Heart right ventricle (tissue), 16 donors: Measurements from ENCODE around the gene KLHL29. TPM values are rescaled to one million over a fixed set of nuclear protein-coding genes. Genes with fewer than 3 reads are reported as not detected.

ENCODE experiments used
- ATAC-seq, 8 donors: fragments of 200-7000 bp; cut with Tn5 transposase; one replicate each; pipeline ENCODE4 v1.9.1; 2020; ENCODE audit warnings: mild to moderate bottlenecking in 8 of 8, moderate library complexity in 8 of 8, moderate number of reproducible peaks in 1 of 8
- DNase-seq, 2 donors: peaks; one replicate each; pipeline ENCODE4 v3.0.0-alpha.2; 2020
- H3K27ac ChIP-seq, 10 donors: fragments of 200-600 bp; sonication (generic) in 2 of 10; one replicate each; pipeline versions ENCODE4 v1.5.0 to v1.8.0; 2020 to 2022; ENCODE audit warnings: mild to moderate bottlenecking in 3 of 10
- H3K27me3 ChIP-seq, 7 donors: fragments of 200-600 bp; one replicate each; pipeline ENCODE4 v1.8.0; 2021 to 2022; ENCODE audit warnings: mild to moderate bottlenecking in 2 of 7
- H3K36me3 ChIP-seq, 9 donors: fragments of 200-600 bp; sonication (generic) in 1 of 9; one replicate each; pipeline versions ENCODE4 v1.5.0 to v1.8.0; 2020 to 2022; ENCODE audit warnings: mild to moderate bottlenecking in 2 of 9
- H3K4me1 ChIP-seq, 9 donors: fragments of 200-600 bp; sonication (generic) in 1 of 9; one replicate each; pipeline versions ENCODE4 v1.5.0 to v1.8.0; 2020 to 2022; ENCODE audit warnings: mild to moderate bottlenecking in 4 of 9
- H3K4me3 ChIP-seq, 10 donors: fragments of 200-600 bp; sonication (generic) in 2 of 10; one replicate each; pipeline versions ENCODE4 v1.5.0 to v1.8.0; 2020 to 2022; ENCODE audit warnings: mild to moderate bottlenecking in 7 of 10, moderate library complexity in 2 of 10
- H3K9me3 ChIP-seq, 11 donors: fragments of 200-600 bp in 10 of 11; sonication (generic) in 2 of 11; one replicate each; pipeline versions ENCODE4 v1.5.0 to v1.8.0; 2013 to 2022; ENCODE audit warnings: mild to moderate bottlenecking in 2 of 11, control low read depth in 1 of 11, moderate library complexity in 1 of 11
- WGBS, 2 donors: extraction: QIAGEN DNeasy Blood & Tissue Kit; methylation state at CpG; one replicate each; pipeline ENCODE4 v1.1.7; 2013; ENCODE audit warnings: inconsistent platforms in 1 of 2; 5-methylcytosine and 5-hydroxymethylcytosine counted together
- intact Hi-C, 10 donors: fragments of 100-400 bp; cut with DNase I; formaldehyde crosslinking; loops; one replicate each; pipeline versions ENCODE4 v1.11.1 to v1.14.2; 2022
- polyA plus RNA-seq, 2 donors: library from polyadenylated mRNA; stranded (reverse); fragments of 200-250 nt; gene quantifications; one replicate each; pipeline ENCODE4 v1.2.3, GENCODE V29; 2013
- total RNA-seq, 10 donors: library from RNA; stranded (reverse); fragmentation: NEBNext Ultra II Directional in 3 of 10; extraction: Animal tissue kit (Norgen Biotek cat#: 25700) in 3 of 10; gene quantifications; one replicate each; pipeline versions ENCODE4 v1.2.1 to v1.2.4, GENCODE V29; 2021 to 2023
- TF ChIP-seq, protein P1 (sequence below), 9 donors: fragments of 200-600 bp; sonication (generic) in 2 of 9; IDR thresholded peaks; one replicate each; pipeline versions ENCODE4 v1.5.0 to v1.8.0; 2021 to 2022; ENCODE audit warnings: antibody characterized with exemption in 9 of 9, mild to moderate bottlenecking in 5 of 9, moderate library complexity in 1 of 9
- donor health status: Arrhythmogenic right ventricular cardiomyopathy.
- donor health status: ischemic (EF 13 %, LVEDD 7.1; RV severe dilation, severe dysfunction).
- donor health status: healthy with polysubstance abuse.
- donor health status: DM: no; HTN: yes; CAD: no.
- donor health status: DM: no; HTN: no; CAD: no.
- donor health status: ischemic (EF 25% LVEDD 6.9; RV normal size, moderate dysfunction).
- donor health status: ischemic (EF 25% LVEDD 5.7; RV mildly dilated, moderate dysfunction).
- donor health status: healthy.
- donor health status: DM: yes; HTN: yes; CAD: no.
- donor health status: Ischemic cardiomyopathy.
- donor health status: ischemic (EF 35%, LVEDD 5.7; RV mildly dilated, moderate dysfunction).
- donor health status: nonischemic (EF 11% LVEDD 7.7; RV severe dilation, severe dysfunction).
- donor health status: DM: yes; HTN: yes; CAD: no.
- donor health status: PGD.
- donor health status: ischemic (EF 29% LVEDD 5.4; RV normal size, mild dysfunction).
- donor health status: nonischemic (EF 23%, LVEDD 6.1; RV moderate dilation, normal function).

KLHL29 gene
- total and polyA plus RNA-seq, 12 donors = 0.71 to 1.5 (median 1.0) TPM

DNA sequence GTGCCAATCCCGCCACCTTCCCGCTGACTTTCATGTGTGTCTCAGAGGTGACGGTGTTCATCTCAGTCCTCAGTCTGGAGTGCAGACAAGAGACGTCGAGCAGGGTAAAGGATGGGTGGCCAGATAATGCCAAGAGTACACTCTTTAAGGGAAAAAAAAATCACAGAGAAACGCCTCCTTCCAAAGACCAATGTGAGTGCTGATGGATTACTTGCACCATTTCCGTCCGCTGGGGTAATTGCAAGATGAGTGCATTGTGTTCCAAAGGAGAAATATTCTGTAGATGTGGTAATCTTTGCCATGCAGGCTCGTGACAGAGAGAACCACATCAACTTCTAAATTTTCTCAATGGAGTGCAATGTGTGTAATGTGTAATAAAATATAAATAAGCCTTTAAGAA is 81.0 kb downstream of the KLHL29 start:
- H3K27me3 ChIP-seq = peaks cover 0 to 47% (median 15%) of the 10 kb centered on the region in 7 donors
- H3K36me3 ChIP-seq = no peaks in the 10 kb centered on the region
- WGBS, 2 donors = 66 to 76% methylated on average over 9 of the region's 9 CpGs
- no peak for DNase-seq
- ATAC-seq = no peak
- TF ChIP-seq, protein P1, sequence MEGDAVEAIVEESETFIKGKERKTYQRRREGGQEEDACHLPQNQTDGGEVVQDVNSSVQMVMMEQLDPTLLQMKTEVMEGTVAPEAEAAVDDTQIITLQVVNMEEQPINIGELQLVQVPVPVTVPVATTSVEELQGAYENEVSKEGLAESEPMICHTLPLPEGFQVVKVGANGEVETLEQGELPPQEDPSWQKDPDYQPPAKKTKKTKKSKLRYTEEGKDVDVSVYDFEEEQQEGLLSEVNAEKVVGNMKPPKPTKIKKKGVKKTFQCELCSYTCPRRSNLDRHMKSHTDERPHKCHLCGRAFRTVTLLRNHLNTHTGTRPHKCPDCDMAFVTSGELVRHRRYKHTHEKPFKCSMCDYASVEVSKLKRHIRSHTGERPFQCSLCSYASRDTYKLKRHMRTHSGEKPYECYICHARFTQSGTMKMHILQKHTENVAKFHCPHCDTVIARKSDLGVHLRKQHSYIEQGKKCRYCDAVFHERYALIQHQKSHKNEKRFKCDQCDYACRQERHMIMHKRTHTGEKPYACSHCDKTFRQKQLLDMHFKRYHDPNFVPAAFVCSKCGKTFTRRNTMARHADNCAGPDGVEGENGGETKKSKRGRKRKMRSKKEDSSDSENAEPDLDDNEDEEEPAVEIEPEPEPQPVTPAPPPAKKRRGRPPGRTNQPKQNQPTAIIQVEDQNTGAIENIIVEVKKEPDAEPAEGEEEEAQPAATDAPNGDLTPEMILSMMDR (IDR thresholded peaks at IDR 0.05) = no peak
- no peak overlapping the region for H3K4me3 ChIP-seq
- H3K27ac ChIP-seq = no peak overlapping the region
- no peaks in the 10 kb centered on the region for H3K4me1 ChIP-seq
- H3K9me3 ChIP-seq = no peaks in the 10 kb centered on the region
- intact Hi-C loops = no loop called here

DNA sequence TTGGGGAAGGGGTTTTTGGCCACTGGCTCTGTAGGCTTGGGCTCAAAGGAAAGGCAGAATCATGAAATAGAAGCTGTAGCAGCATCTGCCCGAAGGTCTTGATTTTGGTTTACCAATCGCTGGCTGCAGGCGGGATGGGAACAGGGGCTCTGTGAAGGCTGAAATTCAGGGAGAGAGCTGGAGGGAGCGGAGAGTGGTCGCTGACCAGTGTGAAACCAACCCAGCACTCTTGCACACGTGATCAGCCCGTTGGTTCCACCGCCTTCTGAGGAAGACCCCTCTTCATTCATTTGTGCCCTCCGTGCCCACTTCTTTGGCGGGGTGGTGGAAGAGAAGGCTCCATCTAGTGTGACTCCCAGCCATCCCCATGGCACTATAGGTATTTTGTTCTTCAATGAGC is 82.6 kb downstream of the KLHL29 start:
- H3K27me3 ChIP-seq = peaks cover 0 to 41% (median 14%) of the 10 kb centered on the region in 7 donors
- ATAC-seq = no peak

DNA sequence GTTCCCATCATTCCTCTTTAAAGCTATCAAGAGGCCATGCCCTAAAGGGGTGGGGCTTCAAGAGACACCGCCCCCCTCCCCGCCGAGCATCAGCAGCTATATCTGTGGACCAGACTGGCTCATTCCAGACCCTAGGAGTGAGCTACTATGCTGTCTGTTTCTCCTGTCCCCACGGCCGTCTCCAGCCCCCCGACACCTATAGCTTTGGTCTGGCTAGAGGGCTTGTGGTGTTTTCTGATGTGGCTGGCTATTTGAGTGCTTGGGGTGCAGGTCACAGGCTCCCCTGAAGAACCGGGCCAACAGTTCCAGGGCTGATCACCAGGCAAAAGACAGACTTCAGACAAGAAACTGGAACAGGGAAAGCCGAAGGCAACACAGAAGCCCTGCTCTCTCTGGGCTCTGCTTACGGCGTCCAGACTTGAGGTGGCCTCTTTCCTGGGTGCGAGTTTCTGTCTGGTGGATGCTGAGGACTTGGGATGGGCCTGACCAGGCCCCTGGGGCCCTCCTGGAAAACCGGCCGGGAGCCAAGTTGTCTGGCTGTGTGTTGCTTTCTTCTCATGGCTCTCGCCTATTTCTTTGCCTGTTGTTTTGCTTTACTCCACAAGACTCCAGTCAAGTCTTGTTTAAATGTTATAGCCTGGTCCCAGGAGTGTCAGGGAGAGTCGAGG is 83.6 kb downstream of the KLHL29 start:
- Histone ChIP-seq H3K36me3 (no peaks in the 10 kb centered on the region), H3K9me3 (no peaks in the 10 kb centered on the region), H3K4me1 (no peaks in the 10 kb centered on the region), H3K4me3 (no peak overlapping the region), H3K27ac (no peak overlapping the region), H3K27me3 (peaks cover 0 to 31% (median 13%) of the 10 kb centered on the region in 7 donors)
- TF ChIP-seq, protein P1 (IDR thresholded peaks at IDR 0.05) = no peak
- no peak for ATAC-seq
- intact Hi-C loops = no loop called here
- DNase-seq = no peak
- 73 to 77% methylated on average over 15 of the region's 15 CpGs for whole genome bisulfite sequencing, 2 donors

More for the DNA sequence above, 82.6 kb downstream of the KLHL29 start:
- intact Hi-C loops = no loop called here
- H3K4me1 ChIP-seq = no peaks in the 10 kb centered on the region
- 95 to 96% methylated on average over 10 of the region's 10 CpGs for WGBS, 2 donors
- no peak overlapping the region for H3K4me3 ChIP-seq
- no peak for DNase-seq
- no peak overlapping the region for H3K27ac ChIP-seq
- H3K9me3 ChIP-seq = no peaks in the 10 kb centered on the region
- TF ChIP-seq, protein P1 (IDR thresholded peaks at IDR 0.05) = no peak
- no peaks in the 10 kb centered on the region for H3K36me3 ChIP-seq

DNA sequence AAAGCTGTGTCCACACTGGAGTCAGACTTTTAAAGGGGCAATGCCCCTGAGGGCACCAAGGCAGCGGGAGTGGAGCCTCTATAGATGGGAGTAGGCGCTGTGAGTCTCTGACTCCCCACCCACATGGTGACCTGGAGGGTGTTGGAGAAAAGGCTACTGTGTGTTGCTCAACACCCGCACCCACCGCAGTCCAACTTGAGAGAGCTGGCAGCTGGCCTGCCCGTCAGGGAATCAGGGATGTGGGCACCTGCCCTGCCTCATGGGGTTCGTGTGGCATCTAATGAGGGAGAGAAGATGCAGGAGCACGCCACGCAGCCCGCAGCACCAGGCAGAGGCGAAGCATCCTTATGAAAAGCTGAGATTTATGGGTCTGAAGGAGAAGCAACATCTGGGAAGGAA is 84.2 kb downstream of the KLHL29 start:
- ATAC-seq (no peak), DNase-seq (no peak)
- no peak overlapping the region for H3K27ac ChIP-seq
- no peaks in the 10 kb centered on the region for H3K4me1 ChIP-seq
- peaks cover 0 to 28% (median 13%) of the 10 kb centered on the region in 7 donors for H3K27me3 ChIP-seq
- no peaks in the 10 kb centered on the region for H3K36me3 ChIP-seq
- no peaks in the 10 kb centered on the region for H3K9me3 ChIP-seq
- 93 to 94% methylated on average over 10 of the region's 10 CpGs for WGBS, 2 donors
- intact Hi-C loops = no loop called here
- TF ChIP-seq, protein P1 (IDR thresholded peaks at IDR 0.05) = no peak
- H3K4me3 ChIP-seq = no peak overlapping the region
